Neural cell (in vitro differentiated cells): ENCODE measurements around the gene NCAPD3. TPM values are rescaled to one million over a fixed set of nuclear protein-coding genes. Genes with fewer than 3 reads are reported as not detected.

ENCODE experiments used
- H2AFZ ChIP-seq: fragments of 200-600, 300-800 bp; sonication (generic), shearing (Covaris generic); 2 replicates; pipeline ENCODE4 v1.6.0; 2014; ENCODE audit warnings: low read depth, mild to moderate bottlenecking, antibody characterized with exemption, low read length, moderate library complexity
- H3F3A ChIP-seq: fragments of 200-600 bp; shearing (Covaris generic); 2 replicates; pipeline ENCODE4 v1.6.1; 2016; ENCODE audit warnings: mild to moderate bottlenecking, moderate library complexity, mixed read lengths, antibody characterized with exemption, low read length; ENCODE audit not compliant: insufficient read depth, poor library complexity, severe bottlenecking
- H3K27ac ChIP-seq: fragments of 200-600, 300-800 bp; sonication (generic), shearing (Covaris generic); 2 replicates; pipeline ENCODE4 v1.5.1; 2014; ENCODE audit warnings: mild to moderate bottlenecking, low read length, moderate library complexity
- H3K27me3 ChIP-seq: fragments of 300-800, 200-600 bp; sonication (generic), shearing (Covaris generic); 2 replicates; pipeline ENCODE4 v1.6.0; 2014; ENCODE audit warnings: mild to moderate bottlenecking, low read depth, low read length, moderate library complexity; ENCODE audit not compliant: insufficient read depth
- H3K36me3 ChIP-seq: fragments of 300-800, 200-600 bp; sonication (generic), shearing (Covaris generic); 2 replicates; pipeline ENCODE4 v1.5.1; 2014; ENCODE audit warnings: mild to moderate bottlenecking, antibody characterized with exemption, low read length, moderate library complexity; ENCODE audit not compliant: insufficient read depth
- H3K4me2 ChIP-seq: fragments of 300-800, 200-600 bp; sonication (generic), shearing (Covaris generic); 2 replicates; pipeline ENCODE4 v1.6.0; 2014; ENCODE audit warnings: mild to moderate bottlenecking, low read length
- H3K4me3 ChIP-seq: fragments of 300-800, 200-600 bp; sonication (generic), shearing (Covaris generic); 2 replicates; pipeline ENCODE4 v1.5.1; 2014; ENCODE audit warnings: mild to moderate bottlenecking, low read length, moderate library complexity
- H3K79me2 ChIP-seq: fragments of 200-600 bp; shearing (Covaris generic); replicated peaks from 2 replicates; pipeline ENCODE4 v1.6.0; 2014; ENCODE audit warnings: mild to moderate bottlenecking, low read length, moderate library complexity; ENCODE audit not compliant: insufficient read depth
- H3K9ac ChIP-seq: fragments of 300-800, 200-600 bp; sonication (generic), shearing (Covaris generic); 2 replicates; pipeline ENCODE4 v1.6.1; 2016; ENCODE audit warnings: mild to moderate bottlenecking, low read length, mixed read lengths
- H3K9me2 ChIP-seq: fragments of 200-600 bp; shearing (Covaris generic); 2 replicates; pipeline ENCODE4 v1.6.1; 2016; ENCODE audit warnings: mild to moderate bottlenecking, low read length, mixed read lengths; ENCODE audit not compliant: insufficient read depth
- H3K9me3 ChIP-seq: fragments of 200-600, 300-800 bp; sonication (generic), shearing (Covaris generic); 2 replicates; pipeline ENCODE4 v1.6.1; 2016; ENCODE audit warnings: mild to moderate bottlenecking, mixed run types, low read length, moderate library complexity, mixed read lengths
- H4K20me1 ChIP-seq: fragments of 200-600 bp; shearing (Covaris generic); 2 replicates; pipeline ENCODE4 v1.6.1; 2016; ENCODE audit warnings: mild to moderate bottlenecking, mixed run types; ENCODE audit not compliant: insufficient read depth
- EP300 ChIP-seq: fragments of 450-650 bp; conservative IDR thresholded peaks from 2 replicates; pipeline ENCODE4 v1.6.1; 2014; ENCODE audit warnings: antibody characterized with exemption, mild to moderate bottlenecking, moderate library complexity; ENCODE audit not compliant: poor library complexity, severe bottlenecking
- EZH2 ChIP-seq: fragments of 200-600, 300-800 bp; shearing (Covaris generic), sonication (generic); IDR thresholded peaks from 2 replicates; pipeline ENCODE4 v1.6.1; 2014; ENCODE audit warnings: antibody characterized with exemption, low read length, borderline replicate concordance, mild to moderate bottlenecking; ENCODE audit not compliant: insufficient read depth, poor library complexity, severe bottlenecking
- MXI1 ChIP-seq: fragments of 450-650 bp; conservative IDR thresholded peaks from 2 replicates; pipeline ENCODE4 v1.6.1; 2014; ENCODE audit warnings: antibody characterized with exemption, mild to moderate bottlenecking; ENCODE audit not compliant: poor library complexity, severe bottlenecking
- POLR2AphosphoS5 ChIP-seq: IDR thresholded peaks from 2 replicates; pipeline ENCODE4 v1.6.1; 2012
- RAD21 ChIP-seq: fragments of 450-650 bp; conservative IDR thresholded peaks from 2 replicates; pipeline ENCODE4 v1.6.1; 2014; ENCODE audit warnings: antibody characterized with exemption, mild to moderate bottlenecking, moderate library complexity
- SMC3 ChIP-seq: fragments of 450-650 bp; conservative IDR thresholded peaks from 2 replicates; pipeline ENCODE4 v1.6.1; 2014; ENCODE audit warnings: antibody characterized with exemption, mild to moderate bottlenecking, moderate library complexity; ENCODE audit not compliant: poor library complexity
- TAF1 ChIP-seq: IDR thresholded peaks from 2 replicates; pipeline ENCODE4 v1.6.1; 2012; ENCODE audit warnings: low read depth
- polyA plus RNA-seq: library from polyadenylated mRNA; depleted of rRNA; stranded (reverse); fragments of >200 nt; gene quantifications from 2 replicates; pipeline ENCODE4 v1.2.3, GENCODE V29; 2014
- TF ChIP-seq, protein P1 (sequence below): IDR thresholded peaks from 2 replicates; pipeline ENCODE4 v1.6.1; 2012; ENCODE audit warnings: borderline replicate concordance
- TF ChIP-seq, protein P2 (sequence below): fragments of 450-650 bp; IDR thresholded peaks from 2 replicates; pipeline ENCODE4 v1.5.1; 2014; ENCODE audit warnings: antibody characterized with exemption, mild to moderate bottlenecking, moderate library complexity; ENCODE audit not compliant: poor library complexity, severe bottlenecking

The NCAPD3 gene
- polyA plus RNA-seq, 1 donor from 2014 or later, result 11.9 TPM

GRCh38 chr11:134158023-134158422 lies 65.7 kb downstream of the NCAPD3 start:
- TF ChIP-seq EZH2 (no peak), RAD21 (no peak), SMC3 (no peak), POLR2AphosphoS5 (no peak), TAF1 (no peak), MXI1 (no peak), EP300 (no peak)
- TF ChIP-seq, protein P1, sequence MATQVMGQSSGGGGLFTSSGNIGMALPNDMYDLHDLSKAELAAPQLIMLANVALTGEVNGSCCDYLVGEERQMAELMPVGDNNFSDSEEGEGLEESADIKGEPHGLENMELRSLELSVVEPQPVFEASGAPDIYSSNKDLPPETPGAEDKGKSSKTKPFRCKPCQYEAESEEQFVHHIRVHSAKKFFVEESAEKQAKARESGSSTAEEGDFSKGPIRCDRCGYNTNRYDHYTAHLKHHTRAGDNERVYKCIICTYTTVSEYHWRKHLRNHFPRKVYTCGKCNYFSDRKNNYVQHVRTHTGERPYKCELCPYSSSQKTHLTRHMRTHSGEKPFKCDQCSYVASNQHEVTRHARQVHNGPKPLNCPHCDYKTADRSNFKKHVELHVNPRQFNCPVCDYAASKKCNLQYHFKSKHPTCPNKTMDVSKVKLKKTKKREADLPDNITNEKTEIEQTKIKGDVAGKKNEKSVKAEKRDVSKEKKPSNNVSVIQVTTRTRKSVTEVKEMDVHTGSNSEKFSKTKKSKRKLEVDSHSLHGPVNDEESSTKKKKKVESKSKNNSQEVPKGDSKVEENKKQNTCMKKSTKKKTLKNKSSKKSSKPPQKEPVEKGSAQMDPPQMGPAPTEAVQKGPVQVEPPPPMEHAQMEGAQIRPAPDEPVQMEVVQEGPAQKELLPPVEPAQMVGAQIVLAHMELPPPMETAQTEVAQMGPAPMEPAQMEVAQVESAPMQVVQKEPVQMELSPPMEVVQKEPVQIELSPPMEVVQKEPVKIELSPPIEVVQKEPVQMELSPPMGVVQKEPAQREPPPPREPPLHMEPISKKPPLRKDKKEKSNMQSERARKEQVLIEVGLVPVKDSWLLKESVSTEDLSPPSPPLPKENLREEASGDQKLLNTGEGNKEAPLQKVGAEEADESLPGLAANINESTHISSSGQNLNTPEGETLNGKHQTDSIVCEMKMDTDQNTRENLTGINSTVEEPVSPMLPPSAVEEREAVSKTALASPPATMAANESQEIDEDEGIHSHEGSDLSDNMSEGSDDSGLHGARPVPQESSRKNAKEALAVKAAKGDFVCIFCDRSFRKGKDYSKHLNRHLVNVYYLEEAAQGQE, result no peak
- TF ChIP-seq, protein P2, sequence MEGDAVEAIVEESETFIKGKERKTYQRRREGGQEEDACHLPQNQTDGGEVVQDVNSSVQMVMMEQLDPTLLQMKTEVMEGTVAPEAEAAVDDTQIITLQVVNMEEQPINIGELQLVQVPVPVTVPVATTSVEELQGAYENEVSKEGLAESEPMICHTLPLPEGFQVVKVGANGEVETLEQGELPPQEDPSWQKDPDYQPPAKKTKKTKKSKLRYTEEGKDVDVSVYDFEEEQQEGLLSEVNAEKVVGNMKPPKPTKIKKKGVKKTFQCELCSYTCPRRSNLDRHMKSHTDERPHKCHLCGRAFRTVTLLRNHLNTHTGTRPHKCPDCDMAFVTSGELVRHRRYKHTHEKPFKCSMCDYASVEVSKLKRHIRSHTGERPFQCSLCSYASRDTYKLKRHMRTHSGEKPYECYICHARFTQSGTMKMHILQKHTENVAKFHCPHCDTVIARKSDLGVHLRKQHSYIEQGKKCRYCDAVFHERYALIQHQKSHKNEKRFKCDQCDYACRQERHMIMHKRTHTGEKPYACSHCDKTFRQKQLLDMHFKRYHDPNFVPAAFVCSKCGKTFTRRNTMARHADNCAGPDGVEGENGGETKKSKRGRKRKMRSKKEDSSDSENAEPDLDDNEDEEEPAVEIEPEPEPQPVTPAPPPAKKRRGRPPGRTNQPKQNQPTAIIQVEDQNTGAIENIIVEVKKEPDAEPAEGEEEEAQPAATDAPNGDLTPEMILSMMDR, result no peak

GRCh38 chr11:134157451-134157850 lies 66.3 kb downstream of the NCAPD3 start:
- H3K27ac ChIP-seq, result no peak overlapping the region
- no peaks in the 10 kb centered on the region for H3K9me3 ChIP-seq
- no peaks in the 10 kb centered on the region for H3K27me3 ChIP-seq
- H3K79me2 ChIP-seq, result no peaks in the 10 kb centered on the region
- peaks cover 6% of the 10 kb centered on the region for H3K36me3 ChIP-seq
- H3F3A ChIP-seq, result no peaks in the 10 kb centered on the region
- no peaks in the 10 kb centered on the region for H4K20me1 ChIP-seq
- no peak overlapping the region for H3K9ac ChIP-seq
- no peaks in the 10 kb centered on the region for H3K9me2 ChIP-seq
- TF ChIP-seq TAF1 (no peak), EP300 (no peak), POLR2AphosphoS5 (no peak), MXI1 (no peak), SMC3 (no peak), EZH2 (no peak), RAD21 (no peak)
- TF ChIP-seq, protein P2, result no peak
- TF ChIP-seq, protein P1, result no peak
- no peak overlapping the region for H3K4me3 ChIP-seq
- H3K4me2 ChIP-seq, result no peak overlapping the region
- H2AFZ ChIP-seq, result no peak overlapping the region

More at GRCh38 chr11:134158023-134158422, 65.7 kb downstream of the NCAPD3 start:
- Histone ChIP-seq H3K9me3 (no peaks in the 10 kb centered on the region), H3K27ac (no peak overlapping the region), H3K4me2 (no peak overlapping the region), H3K9ac (no peak overlapping the region), H3K79me2 (no peaks in the 10 kb centered on the region), H3K9me2 (no peaks in the 10 kb centered on the region), H3F3A (no peaks in the 10 kb centered on the region), H2AFZ (no peak overlapping the region), H3K36me3 (peaks cover 11% of the 10 kb centered on the region), H3K27me3 (no peaks in the 10 kb centered on the region), H4K20me1 (no peaks in the 10 kb centered on the region), H3K4me3 (no peak overlapping the region)
